A673 (cell line): ENCODE data around the gene SMIM35. TPM values are rescaled to one million over a fixed set of nuclear protein-coding genes. Genes with fewer than 3 reads are reported as not detected.

Experiments
- BruUV-seq: library from RNA; stranded (reverse); fragments of 400-500 nt; replicated peaks from 2 replicates; lab custom pipeline; 2021; lab: Mats Ljungman, UMichigan
- CTCF ChIA-PET: fragments of 300-600 bp; sonication (Branson Sonifier 250); formaldehyde crosslinking; loops from one replicate; lab custom pipeline; 2022; ENCODE audit warnings: antibody characterized with exemption; lab: Charles Lee
- POLR2A ChIA-PET: fragments of 300-600 bp; sonication (Branson Sonifier 250); formaldehyde crosslinking; loops from one replicate; lab custom pipeline; 2022; ENCODE audit warnings: antibody characterized with exemption; ENCODE audit not compliant: low non-redundant PET; lab: Charles Lee
- DNase-seq: peaks from one replicate; pipeline ENCODE4 v3.0.0-alpha.2; 2015; ENCODE audit warnings: low spot score
- H3K27ac ChIP-seq: fragments of 200-600 bp; sonication (generic); 2 replicates; pipeline ENCODE4 v1.5.1; 2016; ENCODE audit warnings: mixed run types, low read depth, mild to moderate bottlenecking, mixed read lengths, antibody characterized with exemption, low read length; ENCODE audit not compliant: poor library complexity, severe bottlenecking
- H3K27me3 ChIP-seq: fragments of 200-600 bp; sonication (generic); replicated peaks from 2 replicates; pipeline ENCODE4 v1.6.1; 2017; ENCODE audit warnings: mixed run types, low read depth, mild to moderate bottlenecking, mixed read lengths, antibody characterized with exemption, low read length; ENCODE audit not compliant: insufficient read depth, poor library complexity
- H3K36me3 ChIP-seq: fragments of 200-600 bp; sonication (generic); 2 replicates; pipeline ENCODE4 v1.6.1; 2016; ENCODE audit warnings: mixed run types, mild to moderate bottlenecking, mixed read lengths, antibody characterized with exemption, low read length; ENCODE audit not compliant: insufficient read depth, poor library complexity, severe bottlenecking
- H3K4me1 ChIP-seq: fragments of 200-600 bp; sonication (generic); 2 replicates; pipeline ENCODE4 v1.6.1; 2017; ENCODE audit warnings: mixed run types, mild to moderate bottlenecking, mixed read lengths, antibody characterized with exemption, low read length; ENCODE audit not compliant: insufficient read depth, poor library complexity, severe bottlenecking
- H3K4me3 ChIP-seq: fragments of 200-600 bp; sonication (generic); 2 replicates; pipeline ENCODE4 v1.5.1; 2016; ENCODE audit warnings: low read depth, mixed run types, mild to moderate bottlenecking, mixed read lengths, low read length; ENCODE audit not compliant: poor library complexity, severe bottlenecking
- H3K9me3 ChIP-seq: fragments of 200-600 bp; sonication (generic); 2 replicates; pipeline ENCODE4 v1.6.1; 2016; ENCODE audit warnings: mixed run types, low read depth, mild to moderate bottlenecking, mixed read lengths, antibody characterized with exemption, low read length; ENCODE audit not compliant: poor library complexity, severe bottlenecking
- CTCF ChIP-seq: fragments of 300-800, 200-600 bp; sonication (generic); conservative IDR thresholded peaks from 2 replicates; pipeline ENCODE4 v1.5.1; 2017; ENCODE audit warnings: low read depth, mild to moderate bottlenecking, antibody characterized with exemption, low read length, moderate library complexity, mixed read lengths
- EZH2 ChIP-seq: fragments of 200-600 bp; sonication (generic); IDR thresholded peaks from 2 replicates; pipeline ENCODE4 v1.6.1; 2017; ENCODE audit warnings: borderline replicate concordance, low read depth, mild to moderate bottlenecking, mixed read lengths, antibody characterized with exemption, low read length; ENCODE audit not compliant: poor library complexity, severe bottlenecking
- intact Hi-C: fragments of 100-400 bp; cut with micrococcal nuclease; formaldehyde crosslinking; loops from one replicate; pipeline ENCODE4 v1.10.0; 2022; ENCODE audit not compliant: unreplicated experiment
- total RNA-seq: library from RNA; stranded (reverse); gene quantifications from 2 replicates; pipeline ENCODE4 v1.2.3, GENCODE V29; 2021

The SMIM35 gene
- total RNA-seq, 1 experiment from 2014 or later: not detected

- POLR2A ChIA-PET: no interaction called here
- CTCF ChIA-PET: no interaction called here
- intact Hi-C loops: no loop called here
- no peaks in the 10 kb centered on the region for H3K9me3 ChIP-seq
- TF ChIP-seq CTCF (no peak), EZH2 (no peak)
- H3K36me3 ChIP-seq: no peaks in the 10 kb centered on the region
- no peak for DNase-seq
- H3K4me3 ChIP-seq: no peak overlapping the region
- peaks cover 11% of the 10 kb centered on the region for H3K27me3 ChIP-seq
- no TSS peak for BruUV-seq
- no peak overlapping the region for H3K27ac ChIP-seq
- H3K4me1 ChIP-seq: no peaks in the 10 kb centered on the region
Measured at GRCh38 chr11:118105657-118106305, 19.0 kb upstream of the SMIM35 start.

GRCh38 chr11:118104491-118104890 is 17.7 kb upstream of the SMIM35 start:
- CTCF ChIA-PET: no interaction called here
- no TSS peak for BruUV-seq

GRCh38 chr11:118102721-118103261 is 16.0 kb upstream of the SMIM35 start:
- no peak overlapping the region for H3K27ac ChIP-seq
- peaks cover 22% of the 10 kb centered on the region for H3K27me3 ChIP-seq
- no peaks in the 10 kb centered on the region for H3K4me1 ChIP-seq
- BruUV-seq: no TSS peak
- TF ChIP-seq EZH2 (no peak), CTCF (no peak)
- no peaks in the 10 kb centered on the region for H3K9me3 ChIP-seq
- no peak overlapping the region for H3K4me3 ChIP-seq
- DNase-seq: no peak
- POLR2A ChIA-PET: no interaction called here
- CTCF ChIA-PET: no interaction called here
- intact Hi-C loops: no loop called here
- H3K36me3 ChIP-seq: no peaks in the 10 kb centered on the region

More at GRCh38 chr11:118104491-118104890, 17.7 kb upstream of the SMIM35 start:
- H3K36me3 ChIP-seq: no peaks in the 10 kb centered on the region
- no peaks in the 10 kb centered on the region for H3K9me3 ChIP-seq
- no peak overlapping the region for H3K27ac ChIP-seq
- intact Hi-C loops: no loop called here
- no peak overlapping the region for H3K4me3 ChIP-seq
- no peak for TF ChIP-seq CTCF
- no peak for TF ChIP-seq EZH2
- no peak for DNase-seq
- H3K27me3 ChIP-seq: peaks cover 20% of the 10 kb centered on the region
- no peaks in the 10 kb centered on the region for H3K4me1 ChIP-seq
- POLR2A ChIA-PET: no interaction called here
